GM19455 (cell line): Measurements from ENCODE around the gene TRIM56.
"Not testable (repeated sequence)": the region's sequence is repeated elsewhere in the genome, so short reads cannot be mapped to it uniquely, and the experiment has no call there.

Experiments used
- ATAC-seq: cut with Tn5 transposase; IDR thresholded peaks from one replicate; pipeline ENCODE4 v1.9.1; 2021; ENCODE audit not compliant: unreplicated experiment

Gene TRIM56, protein sequence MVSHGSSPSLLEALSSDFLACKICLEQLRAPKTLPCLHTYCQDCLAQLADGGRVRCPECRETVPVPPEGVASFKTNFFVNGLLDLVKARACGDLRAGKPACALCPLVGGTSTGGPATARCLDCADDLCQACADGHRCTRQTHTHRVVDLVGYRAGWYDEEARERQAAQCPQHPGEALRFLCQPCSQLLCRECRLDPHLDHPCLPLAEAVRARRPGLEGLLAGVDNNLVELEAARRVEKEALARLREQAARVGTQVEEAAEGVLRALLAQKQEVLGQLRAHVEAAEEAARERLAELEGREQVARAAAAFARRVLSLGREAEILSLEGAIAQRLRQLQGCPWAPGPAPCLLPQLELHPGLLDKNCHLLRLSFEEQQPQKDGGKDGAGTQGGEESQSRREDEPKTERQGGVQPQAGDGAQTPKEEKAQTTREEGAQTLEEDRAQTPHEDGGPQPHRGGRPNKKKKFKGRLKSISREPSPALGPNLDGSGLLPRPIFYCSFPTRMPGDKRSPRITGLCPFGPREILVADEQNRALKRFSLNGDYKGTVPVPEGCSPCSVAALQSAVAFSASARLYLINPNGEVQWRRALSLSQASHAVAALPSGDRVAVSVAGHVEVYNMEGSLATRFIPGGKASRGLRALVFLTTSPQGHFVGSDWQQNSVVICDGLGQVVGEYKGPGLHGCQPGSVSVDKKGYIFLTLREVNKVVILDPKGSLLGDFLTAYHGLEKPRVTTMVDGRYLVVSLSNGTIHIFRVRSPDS

DNA sequence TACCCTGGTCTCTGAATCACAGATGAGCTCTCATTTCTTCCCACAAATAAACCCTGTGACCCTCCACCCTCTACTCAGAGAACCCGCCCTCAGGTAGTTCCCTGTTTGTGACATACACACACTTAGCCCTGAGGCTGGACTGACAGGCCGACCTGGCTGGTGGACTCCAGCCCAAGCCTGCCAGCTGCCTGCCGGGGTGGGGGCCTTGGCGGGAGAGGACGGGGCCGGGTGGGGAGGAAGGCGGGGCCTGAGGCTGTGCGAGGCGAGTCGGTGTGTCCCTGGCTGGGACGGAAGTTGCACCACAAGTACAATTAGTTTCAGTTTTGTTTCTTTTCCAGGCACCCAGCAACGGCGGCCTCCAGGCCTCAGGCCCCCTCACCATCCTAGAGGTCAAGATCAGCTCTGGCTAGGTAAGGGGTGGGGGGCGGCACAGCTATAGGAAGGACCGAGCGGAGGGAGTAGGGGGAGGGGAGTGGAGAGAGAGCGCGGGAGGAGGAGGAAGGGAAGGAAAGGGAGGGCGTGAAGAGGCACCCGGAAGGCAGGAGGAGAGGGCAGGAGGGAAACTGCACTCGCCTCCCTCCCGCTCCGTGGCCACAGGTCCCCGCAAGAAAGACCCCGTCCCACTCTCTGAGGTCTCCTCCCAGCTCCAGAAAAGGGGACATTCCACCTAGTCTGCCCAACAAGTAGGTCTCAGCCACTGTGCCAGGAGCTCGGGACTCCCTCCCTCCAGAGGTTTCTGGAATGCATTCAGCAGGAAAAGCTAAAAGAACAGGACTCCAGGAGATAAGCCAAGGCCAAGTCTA is at the start of gene TRIM56:
Gene TRIM56, plus strand, starts transcription at position 320 of the 803 bp plus-strand sequence. CDS start 1,832 bp downstream, outside the sequence.
- peak; percentile 91 for ATAC-seq

DNA sequence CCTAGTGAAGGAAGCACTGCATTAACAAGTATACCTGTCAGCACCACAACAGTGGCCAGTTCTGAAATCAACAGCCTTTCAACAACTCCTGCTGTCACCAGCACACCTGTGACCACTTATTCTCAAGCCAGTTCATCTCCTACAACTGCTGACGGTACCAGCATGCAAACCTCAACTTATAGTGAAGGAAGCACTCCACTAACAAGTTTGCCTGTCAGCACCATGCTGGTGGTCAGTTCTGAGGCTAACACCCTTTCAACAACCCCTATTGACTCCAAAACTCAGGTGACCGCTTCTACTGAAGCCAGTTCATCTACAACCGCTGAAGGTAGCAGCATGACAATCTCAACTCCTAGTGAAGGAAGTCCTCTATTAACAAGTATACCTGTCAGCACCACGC is 49.3 kb upstream of the TRIM56 start:
- no peak for ATAC-seq

DNA sequence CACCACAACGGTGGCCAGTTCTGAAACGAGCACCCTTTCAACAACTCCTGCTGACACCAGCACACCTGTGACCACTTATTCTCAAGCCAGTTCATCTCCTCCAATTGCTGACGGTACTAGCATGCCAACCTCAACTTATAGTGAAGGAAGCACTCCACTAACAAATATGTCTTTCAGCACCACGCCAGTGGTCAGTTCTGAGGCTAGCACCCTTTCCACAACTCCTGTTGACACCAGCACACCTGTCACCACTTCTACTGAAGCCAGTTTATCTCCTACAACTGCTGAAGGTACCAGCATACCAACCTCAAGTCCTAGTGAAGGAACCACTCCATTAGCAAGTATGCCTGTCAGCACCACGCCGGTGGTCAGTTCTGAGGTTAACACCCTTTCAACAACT is 44.0 kb upstream of the TRIM56 start:
- ATAC-seq: not testable (repeated sequence)

DNA sequence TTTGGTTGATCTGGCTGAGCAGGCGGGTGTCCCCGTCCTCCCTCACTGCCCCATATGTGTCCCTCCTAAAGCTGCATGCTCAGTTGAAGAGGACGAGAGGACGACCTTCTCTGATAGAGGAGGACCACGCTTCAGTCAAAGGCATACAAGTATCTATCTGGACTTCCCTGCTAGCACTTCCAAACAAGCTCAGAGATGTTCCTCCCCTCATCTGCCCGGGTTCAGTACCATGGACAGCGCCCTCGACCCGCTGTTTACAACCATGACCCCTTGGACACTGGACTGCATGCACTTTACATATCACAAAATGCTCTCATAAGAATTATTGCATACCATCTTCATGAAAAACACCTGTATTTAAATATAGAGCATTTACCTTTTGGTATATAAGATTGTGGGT is 26.9 kb upstream of the TRIM56 start:
- ATAC-seq: no peak

DNA sequence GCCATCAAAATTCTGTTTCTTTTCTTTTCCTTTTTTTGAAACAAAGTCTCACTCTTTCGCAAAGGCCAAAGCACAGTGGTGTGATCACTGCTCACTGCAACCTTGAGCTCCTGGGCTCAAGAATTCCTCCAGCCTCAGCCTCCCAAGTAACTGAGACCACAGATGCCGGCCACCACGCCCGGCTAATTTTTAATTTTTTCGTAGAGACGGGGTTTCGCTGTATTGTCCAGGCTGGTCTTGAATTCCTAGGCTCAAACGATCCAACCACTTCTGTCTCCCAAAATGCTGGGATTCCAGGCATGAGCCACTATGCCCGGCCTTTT is 25.7 kb upstream of the TRIM56 start:
- ATAC-seq: no peak

DNA sequence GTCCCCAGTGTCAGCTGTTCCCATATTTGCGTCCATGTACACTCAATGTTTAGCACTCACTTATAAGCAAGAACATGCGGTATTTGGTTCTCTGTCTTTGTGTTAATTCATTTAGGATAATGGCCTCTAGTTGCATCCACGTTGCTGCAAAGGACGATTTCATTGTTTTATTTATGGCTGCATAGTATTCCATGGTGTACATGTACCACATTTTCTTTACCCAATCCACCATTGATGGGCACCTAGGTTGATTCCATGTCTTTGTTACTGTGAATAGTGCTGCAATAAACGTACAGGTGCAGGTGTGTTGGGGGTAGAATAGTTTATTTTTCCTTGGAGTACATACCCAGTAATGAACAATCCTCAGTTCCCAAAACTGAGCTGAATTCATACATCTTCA is 24.3 kb upstream of the TRIM56 start:
- no peak for ATAC-seq

DNA sequence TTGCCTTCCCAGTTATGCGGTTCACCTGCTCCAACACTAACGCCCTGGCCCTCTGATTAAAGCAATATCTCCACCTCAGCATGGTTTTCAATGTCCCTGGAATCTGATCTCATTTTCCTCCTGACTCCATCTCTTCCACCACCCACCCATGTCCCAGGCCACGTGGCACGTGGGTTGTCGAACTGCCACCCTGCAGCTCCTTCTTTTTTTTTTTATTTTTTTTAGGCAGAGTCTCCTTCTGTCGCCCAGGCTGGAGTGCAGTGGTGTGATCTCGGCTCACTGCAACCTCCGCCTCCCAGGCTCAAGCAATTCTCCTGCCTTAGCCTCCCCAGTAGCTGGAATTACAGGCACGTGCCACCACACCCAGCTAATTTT is 21.1 kb upstream of the TRIM56 start:
- not testable (repeated sequence) for ATAC-seq

DNA sequence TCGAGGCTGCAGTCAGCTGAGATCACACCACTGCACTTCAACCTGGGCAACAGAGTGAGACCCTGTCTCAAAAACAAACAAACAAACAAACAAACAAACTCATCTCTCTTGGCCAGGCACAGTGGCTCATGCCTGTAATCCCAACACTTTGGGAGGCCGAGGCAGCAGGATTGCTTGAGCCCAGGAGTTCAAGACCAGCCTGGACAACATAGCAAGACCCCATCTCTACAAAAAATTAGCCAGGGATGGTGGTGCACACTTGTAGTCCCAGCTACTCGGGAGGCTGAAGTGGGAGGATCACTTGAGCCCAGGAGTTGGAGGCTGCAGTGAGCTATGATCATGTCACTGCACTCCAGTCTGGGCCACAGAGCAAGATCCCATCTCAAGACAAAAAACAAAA is 20.1 kb upstream of the TRIM56 start:
- not testable (repeated sequence) for ATAC-seq

DNA sequence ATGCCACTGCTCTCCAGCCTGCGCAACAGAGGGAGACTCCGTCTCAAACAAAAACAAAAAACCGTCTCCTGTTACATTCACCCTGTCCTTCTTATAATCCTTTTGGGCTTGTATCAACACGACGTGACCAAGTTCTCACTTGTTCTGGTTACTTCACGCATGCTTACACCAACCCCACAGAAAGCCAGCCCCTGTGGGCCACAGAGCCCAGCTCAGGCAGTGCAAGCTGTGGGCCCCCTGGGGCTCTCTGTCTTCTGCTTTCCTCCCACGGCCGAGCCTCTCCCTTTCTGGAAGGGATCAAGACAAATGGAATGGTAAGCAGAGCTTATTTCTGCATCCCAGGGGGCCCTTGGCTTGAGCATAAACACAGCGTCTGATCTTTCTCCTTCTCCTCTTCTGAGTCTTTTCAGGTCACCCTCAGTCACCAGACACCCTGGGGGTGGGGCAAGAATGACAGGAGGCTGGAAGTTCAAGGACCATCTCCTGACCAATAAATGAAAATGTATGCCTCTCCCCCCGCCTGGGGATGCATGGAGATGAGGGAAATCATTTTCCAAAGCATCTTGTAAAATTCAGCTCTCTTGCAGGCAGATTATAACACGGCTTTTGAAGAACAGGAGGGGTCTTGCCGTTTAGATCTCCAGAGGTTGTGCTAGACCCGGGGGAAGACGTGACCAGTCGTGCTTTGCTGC is 19.0 kb upstream of the TRIM56 start:
- no peak for ATAC-seq

DNA sequence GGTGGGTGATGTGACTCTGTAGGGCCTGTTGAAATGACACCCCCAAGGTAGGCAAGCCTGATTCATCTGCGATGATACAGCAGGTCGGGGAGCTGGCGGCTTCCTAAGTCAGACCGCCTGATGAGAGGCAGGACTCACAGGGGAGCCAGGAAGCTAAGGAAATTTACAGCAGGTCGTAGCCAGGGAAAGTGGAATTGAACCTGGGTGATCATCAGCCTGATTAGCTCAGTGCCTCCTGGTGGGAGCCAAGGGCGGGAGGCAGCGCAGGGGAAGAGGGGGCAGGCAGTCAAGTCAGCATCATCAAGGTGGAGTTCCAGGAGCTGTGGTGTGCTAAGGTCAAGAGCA is 18.5 kb upstream of the TRIM56 start:
- no peak for ATAC-seq

DNA sequence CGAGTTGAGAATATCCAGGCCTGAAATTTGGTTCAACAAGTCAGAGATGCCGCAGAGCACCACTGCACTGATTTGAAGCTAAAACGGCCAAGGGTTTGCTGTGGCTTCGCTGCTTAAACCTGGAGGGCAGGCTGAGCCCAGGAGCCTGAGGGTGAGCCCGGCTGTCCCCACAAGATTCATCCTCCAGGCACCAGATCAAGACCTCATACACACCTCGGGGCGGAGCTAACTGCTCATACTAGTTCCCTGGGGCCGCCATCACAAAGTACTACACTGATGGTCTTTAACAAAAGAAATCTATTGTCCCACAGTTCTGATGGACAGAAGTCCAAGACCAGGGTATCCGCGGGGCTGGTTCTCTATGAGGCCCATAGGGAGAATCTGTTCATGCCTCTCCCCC is 16.9 kb upstream of the TRIM56 start:
- no peak for ATAC-seq

DNA sequence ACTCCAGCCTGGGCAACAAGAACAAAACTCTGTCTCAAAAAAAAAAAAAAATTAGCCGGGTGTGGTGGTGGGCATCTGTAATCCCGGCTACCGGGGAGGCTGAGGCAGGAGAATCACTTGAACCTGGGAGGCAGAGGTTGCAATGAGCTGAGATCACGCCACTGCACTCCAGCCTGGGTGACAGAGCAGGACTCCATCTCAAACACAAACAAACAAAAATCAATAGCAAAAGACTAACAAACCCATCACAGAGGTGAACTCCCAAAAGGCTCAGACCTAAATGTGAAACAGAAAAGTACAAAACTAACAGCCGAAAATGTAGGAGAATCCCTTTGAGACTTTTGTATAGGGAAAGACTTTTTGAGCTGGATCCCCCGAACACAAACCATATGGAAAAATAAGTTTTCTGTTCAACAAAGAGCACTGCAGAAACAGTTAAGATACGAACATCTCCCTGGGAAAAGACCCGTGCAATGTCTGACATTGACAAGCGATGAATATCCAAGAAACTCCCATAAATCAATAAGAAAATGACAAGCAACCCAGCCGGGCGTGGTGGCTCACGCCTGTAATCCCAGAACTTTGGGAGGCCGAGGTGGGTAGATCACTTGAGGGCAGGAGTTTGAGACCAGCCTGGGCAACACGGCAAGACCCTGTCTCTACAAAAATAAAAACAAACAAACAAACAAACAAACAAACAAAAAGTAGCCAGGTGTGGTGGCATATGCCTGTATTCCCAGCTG is 13.7 kb upstream of the TRIM56 start:
- ATAC-seq: not testable (repeated sequence)

DNA sequence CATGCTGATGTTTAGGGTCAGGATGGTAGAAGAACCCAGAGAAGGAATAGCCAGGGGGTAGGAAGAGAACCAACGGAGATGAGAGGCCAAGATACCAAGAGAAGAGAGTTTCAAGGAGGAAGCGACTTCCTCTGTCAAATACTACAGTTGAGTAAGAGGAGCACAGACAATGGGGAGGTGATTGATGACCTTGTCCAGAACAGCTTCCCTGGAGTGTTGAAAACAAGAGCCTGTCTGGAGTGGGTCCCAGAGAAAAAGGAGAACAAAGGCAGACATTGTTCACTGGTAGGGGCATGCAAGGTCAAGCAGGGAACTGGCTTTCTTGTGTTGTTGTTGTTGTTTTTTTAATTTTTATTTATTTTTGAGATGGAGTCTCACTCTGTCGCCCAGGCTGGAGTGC is 9.6 kb upstream of the TRIM56 start:
- no peak for ATAC-seq

DNA sequence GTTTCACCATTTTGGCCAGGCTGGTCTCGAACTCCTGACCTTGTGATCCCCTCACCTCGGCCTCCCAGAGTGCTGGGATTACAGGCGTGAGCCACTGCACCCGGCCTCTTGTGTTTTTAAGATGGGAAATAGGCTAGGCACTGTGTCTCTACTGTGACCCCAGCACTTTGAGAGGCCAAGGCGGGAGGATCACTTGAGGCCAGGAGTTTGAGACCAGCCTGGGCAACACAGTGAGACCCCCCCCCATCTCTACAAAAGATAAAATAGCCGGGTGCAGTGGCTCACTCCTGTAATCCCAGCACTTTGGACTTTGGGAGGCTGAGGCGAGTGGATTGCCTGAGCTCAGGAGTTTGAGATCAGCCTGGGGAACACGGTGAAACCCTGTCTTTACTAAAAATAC is 9.1 kb upstream of the TRIM56 start:
- ATAC-seq: not testable (repeated sequence)

DNA sequence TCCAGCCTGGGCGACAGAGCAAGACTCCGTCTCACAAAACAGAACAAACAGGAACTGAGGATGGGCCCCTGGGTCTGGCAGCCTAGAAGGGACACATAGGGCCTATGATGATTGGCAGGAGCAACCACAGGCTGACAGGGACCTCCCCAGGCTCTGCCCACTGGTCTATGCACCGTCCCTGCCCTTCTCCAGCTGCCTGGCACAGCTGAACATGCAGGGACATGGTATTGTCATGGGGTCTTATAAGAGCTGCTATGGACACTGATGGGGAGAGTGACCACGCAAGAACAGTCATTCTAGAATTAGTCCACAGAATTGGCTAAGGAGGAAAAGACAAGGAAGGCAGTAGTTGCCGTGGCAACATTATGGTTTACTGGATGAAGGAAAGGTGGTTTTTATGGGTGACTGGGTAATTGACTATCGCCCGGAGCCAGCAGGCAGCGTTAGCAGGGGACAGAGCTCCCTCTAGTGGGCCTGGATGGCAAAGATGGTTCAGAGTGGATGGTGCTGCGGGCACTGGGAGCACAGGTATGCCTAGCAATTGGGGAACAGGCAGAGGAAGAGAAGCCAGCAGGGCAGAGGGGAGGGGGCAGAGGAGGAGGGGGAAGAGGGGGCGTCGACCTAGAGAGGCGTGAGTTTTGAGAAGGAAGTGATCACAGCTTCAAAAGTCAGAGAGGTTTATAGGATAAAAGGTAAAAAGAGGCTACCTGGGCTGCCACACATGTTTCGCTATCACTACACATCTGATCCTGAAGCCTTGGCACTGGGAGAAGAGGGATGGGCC is 7.8 kb upstream of the TRIM56 start:
- no peak for ATAC-seq

DNA sequence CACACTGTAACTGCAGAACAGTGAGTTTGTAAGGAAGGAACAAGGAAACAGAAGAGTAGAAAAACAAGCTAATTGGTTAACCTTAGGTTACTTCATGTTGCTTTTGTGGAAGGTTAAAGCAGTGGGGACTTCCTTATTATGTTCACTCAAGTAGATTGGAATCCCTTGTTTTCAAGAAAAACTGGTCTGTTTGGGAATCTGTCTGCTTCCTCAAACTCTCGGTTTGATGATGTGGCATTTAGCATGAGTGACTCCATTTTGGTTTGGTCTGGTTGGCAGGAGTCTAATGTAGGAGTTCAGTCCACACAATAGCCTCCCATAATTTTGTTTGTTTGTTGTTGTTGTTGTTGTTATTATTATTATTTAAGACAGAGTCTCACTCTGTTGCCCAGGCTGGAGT is 3.8 kb upstream of the TRIM56 start:
- ATAC-seq: no peak

DNA sequence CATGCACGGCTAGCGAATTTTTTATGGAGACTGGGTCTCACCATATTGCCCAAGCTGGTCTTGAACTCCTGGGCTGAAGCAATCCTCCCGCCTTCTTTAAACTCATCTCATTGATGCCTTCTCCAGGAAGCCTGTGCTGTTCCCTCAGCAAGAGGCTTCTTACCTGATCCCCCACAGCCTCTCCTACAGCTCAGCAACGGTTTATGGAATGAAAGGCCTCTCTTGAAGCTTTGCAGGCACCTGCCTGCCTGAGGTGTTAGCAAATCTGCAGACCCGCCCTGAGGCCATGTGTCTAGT is 468 bp upstream of the TRIM56 start:
- no peak for ATAC-seq

DNA sequence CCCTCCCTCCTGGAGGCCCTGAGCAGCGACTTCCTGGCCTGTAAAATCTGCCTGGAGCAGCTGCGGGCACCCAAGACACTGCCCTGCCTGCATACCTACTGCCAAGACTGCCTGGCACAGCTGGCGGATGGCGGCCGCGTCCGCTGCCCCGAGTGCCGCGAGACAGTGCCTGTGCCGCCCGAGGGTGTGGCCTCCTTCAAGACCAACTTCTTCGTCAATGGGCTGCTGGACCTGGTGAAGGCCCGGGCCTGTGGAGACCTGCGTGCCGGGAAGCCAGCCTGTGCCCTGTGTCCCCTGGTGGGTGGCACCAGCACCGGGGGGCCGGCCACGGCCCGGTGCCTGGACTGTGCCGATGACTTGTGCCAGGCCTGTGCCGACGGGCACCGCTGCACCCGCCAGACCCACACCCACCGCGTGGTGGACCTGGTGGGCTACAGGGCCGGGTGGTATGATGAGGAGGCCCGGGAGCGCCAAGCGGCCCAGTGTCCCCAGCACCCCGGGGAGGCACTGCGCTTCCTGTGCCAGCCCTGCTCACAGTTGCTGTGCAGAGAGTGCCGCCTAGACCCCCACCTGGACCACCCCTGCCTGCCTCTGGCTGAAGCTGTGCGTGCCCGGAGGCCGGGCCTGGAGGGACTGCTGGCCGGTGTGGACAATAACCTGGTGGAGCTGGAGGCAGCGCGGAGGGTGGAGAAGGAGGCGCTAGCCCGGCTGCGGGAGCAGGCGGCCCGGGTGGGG is 2.2 kb downstream of the TRIM56 start:
- ATAC-seq: no peak

DNA sequence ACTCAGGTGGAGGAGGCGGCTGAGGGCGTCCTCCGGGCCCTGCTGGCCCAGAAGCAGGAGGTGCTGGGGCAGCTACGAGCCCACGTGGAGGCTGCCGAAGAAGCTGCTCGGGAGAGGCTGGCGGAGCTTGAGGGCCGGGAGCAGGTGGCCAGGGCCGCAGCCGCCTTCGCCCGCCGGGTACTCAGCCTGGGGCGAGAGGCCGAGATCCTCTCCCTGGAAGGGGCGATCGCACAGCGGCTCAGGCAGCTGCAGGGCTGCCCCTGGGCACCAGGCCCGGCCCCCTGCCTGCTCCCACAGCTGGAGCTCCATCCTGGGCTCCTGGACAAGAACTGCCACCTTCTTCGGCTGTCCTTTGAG is 2.8 kb downstream of the TRIM56 start:
- ATAC-seq: no peak
